GM12878 (cell line): Measurements from ENCODE around the gene TSPAN16. TPM values are rescaled to one million over a fixed set of nuclear protein-coding genes. Genes with fewer than 3 reads are reported as not detected.

ENCODE experiments used
- ATAC-seq: fragments of 200-7000 bp; cut with Tn5 transposase; 3 replicates; pipeline ENCODE4 v1.9.1; 2020; ENCODE audit warnings: mild to moderate bottlenecking, moderate library complexity
- BruUV-seq: library from RNA; stranded (reverse); fragments of 400-500 nt; replicated peaks from 2 replicates; lab custom pipeline; 2021; lab: Mats Ljungman, UMichigan
- CTCF ChIA-PET: fragments of 300-600 bp; sonication (Branson Sonifier 250); formaldehyde crosslinking; extraction: SDS; loops from one replicate; lab custom pipeline; 2021; ENCODE audit warnings: inconsistent platforms; lab: Yijun Ruan, JAX
- POLR2A ChIA-PET: fragments of 350-600 bp; formaldehyde crosslinking; extraction: SDS; loops from one replicate; lab custom pipeline; 2021; ENCODE audit warnings: inconsistent platforms; lab: Charles Lee
- RAD21 ChIA-PET: fragments of 300-600 bp; sonication (Branson Sonifier 250); formaldehyde crosslinking; loops from one replicate; lab custom pipeline; 2023; ENCODE audit warnings: antibody characterized with exemption; ENCODE audit not compliant: unreplicated experiment; lab: Charles Lee
- SMC1A ChIA-PET: fragments of 300-600 bp; sonication (Branson Sonifier 250); formaldehyde crosslinking; loops from one replicate; lab custom pipeline; 2023; ENCODE audit not compliant: unreplicated experiment, uncharacterized antibody; lab: Charles Lee
- DNase-seq: peaks from one replicate; pipeline ENCODE4 v3.0.0-alpha.2; 2011; ENCODE audit warnings: low read depth, low spot score
- FAIRE-seq: peaks from 3 replicates; lab custom pipeline; 2011; peaks lifted over from hg19 to GRCh38; lab: Jason Lieb, UNC
- H2AFZ ChIP-seq: 2 replicates; pipeline ENCODE4 v1.6.0; 2011; ENCODE audit warnings: low read depth, low read length, control low read depth; ENCODE audit not compliant: control insufficient read depth
- H3K27ac ChIP-seq: 2 replicates; pipeline ENCODE4 v1.5.1; 2011; ENCODE audit warnings: control low read depth; ENCODE audit not compliant: control insufficient read depth, insufficient read depth
- H3K27me3 ChIP-seq, 2 experiments: replicated peaks in 1 of 2; 2 replicates each; pipeline versions ENCODE4 v1.6.0 to v1.6.1; 2011; ENCODE audit warnings: low read length in 1 of 2; ENCODE audit not compliant: control insufficient read depth in 2 of 2, insufficient read depth in 2 of 2
- H3K36me3 ChIP-seq, 2 experiments: 2 replicates each; pipeline ENCODE4 v1.5.1; 2011; ENCODE audit warnings: low read length in 1 of 2; ENCODE audit not compliant: control insufficient read depth in 2 of 2, insufficient read depth in 2 of 2
- H3K4me1 ChIP-seq: 2 replicates; pipeline ENCODE4 v1.6.1; 2011; ENCODE audit warnings: mild to moderate bottlenecking, low read length, moderate library complexity, mixed read lengths; ENCODE audit not compliant: control insufficient read depth, insufficient read depth
- H3K4me2 ChIP-seq: 2 replicates; pipeline ENCODE4 v1.6.0; 2011; ENCODE audit warnings: control low read depth; ENCODE audit not compliant: control insufficient read depth, insufficient read depth
- H3K4me3 ChIP-seq: fragments of 200-600 bp; sonication (generic); 2 replicates; pipeline ENCODE4 v1.5.1; 2016
- H3K79me2 ChIP-seq: 2 replicates; pipeline ENCODE4 v1.6.0; 2011; ENCODE audit warnings: low read length; ENCODE audit not compliant: control insufficient read depth, insufficient read depth
- H3K9ac ChIP-seq: 2 replicates; pipeline ENCODE4 v1.8.0; 2011; ENCODE audit warnings: low read length, control low read depth, mixed read lengths; ENCODE audit not compliant: control insufficient read depth, insufficient read depth
- H3K9me3 ChIP-seq: replicated peaks from 3 replicates; pipeline ENCODE4 v1.5.1; 2011; ENCODE audit warnings: mild to moderate bottlenecking, low read length; ENCODE audit not compliant: control insufficient read depth, insufficient read depth
- H4K20me1 ChIP-seq: 2 replicates; pipeline ENCODE4 v1.6.0; 2011; ENCODE audit not compliant: control insufficient read depth, insufficient read depth
- CBX5 ChIP-seq: sonication (generic); IDR thresholded peaks from 2 replicates; pipeline ENCODE4 v1.6.1; 2016; ENCODE audit warnings: low read depth, moderate library complexity, mild to moderate bottlenecking, inconsistent platforms
- CREM ChIP-seq: IDR thresholded peaks from 2 replicates; pipeline ENCODE4 v1.6.1; 2014; ENCODE audit warnings: antibody characterized with exemption, low read depth
- ETV6 ChIP-seq, 2 experiments: fragments of 450-650 bp in 1 of 2; IDR thresholded peaks in 1 of 2; conservative IDR thresholded peaks in 1 of 2; 2 replicates each; pipeline ENCODE4 v1.6.1; 2014; ENCODE audit warnings: antibody characterized with exemption in 1 of 2, borderline replicate concordance in 1 of 2, low read depth in 1 of 2, mild to moderate bottlenecking in 1 of 2, moderate library complexity in 1 of 2
- FOS ChIP-seq: IDR thresholded peaks from 3 replicates; pipeline ENCODE4 v1.6.1; 2011; ENCODE audit warnings: borderline replicate concordance; ENCODE audit not compliant: insufficient read length; ENCODE audit errors: extremely low read depth
- JUNB ChIP-seq: IDR thresholded peaks from 2 replicates; pipeline ENCODE4 v1.6.1; 2016; ENCODE audit warnings: antibody characterized with exemption, mild to moderate bottlenecking
- KDM1A ChIP-seq: fragments of 200-600 bp; sonication (generic); IDR thresholded peaks from 2 replicates; pipeline ENCODE4 v1.6.1; 2016; ENCODE audit warnings: borderline replicate concordance
- KLF5 ChIP-seq: fragments of 450-650 bp; IDR thresholded peaks from 2 replicates; pipeline ENCODE4 v1.6.1; 2014; ENCODE audit warnings: mild to moderate bottlenecking; ENCODE audit not compliant: partially characterized antibody
- LARP7 ChIP-seq: fragments of 450-650 bp; IDR thresholded peaks from 2 replicates; pipeline ENCODE4 v1.6.1; 2017; ENCODE audit warnings: mild to moderate bottlenecking
- MTA2 ChIP-seq: fragments of 450-650 bp; IDR thresholded peaks from 2 replicates; pipeline ENCODE4 v1.6.1; 2016; ENCODE audit warnings: low read depth, mild to moderate bottlenecking, moderate library complexity
- NFIC ChIP-seq: IDR thresholded peaks from 2 replicates; pipeline ENCODE4 v1.6.1; 2012; ENCODE audit warnings: low read depth, mild to moderate bottlenecking, inconsistent platforms, low read length, moderate library complexity
- NR2C2 ChIP-seq: IDR thresholded peaks from 2 replicates; pipeline ENCODE4 v1.6.1; 2011; ENCODE audit warnings: borderline replicate concordance, low read depth; ENCODE audit not compliant: control insufficient read depth, insufficient read length
- POLR2AphosphoS5 ChIP-seq: IDR thresholded peaks from 2 replicates; pipeline ENCODE4 v1.6.1; 2011; ENCODE audit warnings: mild to moderate bottlenecking, low read length, inconsistent platforms
- SUPT20H ChIP-seq: IDR thresholded peaks from 2 replicates; pipeline ENCODE4 v1.6.1; 2011; ENCODE audit warnings: low read depth, mild to moderate bottlenecking, low read length, moderate library complexity, borderline replicate concordance; ENCODE audit not compliant: control insufficient read depth
- ZNF274 ChIP-seq: IDR thresholded peaks from one replicate; pipeline ENCODE4 v1.8.0; 2011; ENCODE audit not compliant: insufficient read length, insufficient read depth
- WGBS: methylation state at CpG from one replicate; pipeline ENCODE4 v1.1.6; 2016; ENCODE audit warnings: low lambda C conversion rate; ENCODE audit not compliant: insufficient replicate concordance, insufficient coverage; ENCODE audit errors: missing lambda C conversion rate; 5-methylcytosine and 5-hydroxymethylcytosine counted together
- in situ Hi-C: fragments of 300-500 bp; cut with MboI; formaldehyde crosslinking; loops from 9 replicates; pipeline ENCODE4 v1.14.3; 2018; ENCODE audit warnings: mixed read lengths
- intact Hi-C: fragments of 100-400 bp; cut with micrococcal nuclease; formaldehyde crosslinking; loops from one replicate; pipeline ENCODE4 v1.14.2; 2022; ENCODE audit not compliant: unreplicated experiment
- polyA plus RNA-seq, 11 experiments: library from polyadenylated mRNA; depleted of rRNA in 4 of 11; unstranded in 6 of 11; stranded (reverse) in 5 of 11; fragments of >200 nt; fragmentation: Nextera tagmentation in 4 of 11; fragmentation: Illumina TruSeq in 1 of 11; extraction: Ambion mirVana in 4 of 11; extraction: Trizol in 1 of 11; gene quantifications; 1 replicate in 1 of 11; 2 replicates in 10 of 11; pipeline versions ENCODE4 v1.2.1 to v1.2.3, GENCODE V29; 2011 to 2016; ENCODE audit warnings: inconsistent platforms in 2 of 11, missing spikeins in 2 of 11, low read depth in 1 of 11
- total RNA-seq, 4 experiments: library from RNA; depleted of rRNA in 3 of 4; stranded (reverse); fragments of >200 nt in 3 of 4; fragmentation: Illumina TruSeq in 1 of 4; extraction: Trizol in 1 of 4; gene quantifications; 2 replicates each; pipeline versions ENCODE4 v1.2.1 to v1.2.3, GENCODE V29; 2013 to 2021
- TF ChIP-seq, protein P1 (sequence below): fragments of 450-650 bp; IDR thresholded peaks from 2 replicates; pipeline ENCODE4 v1.6.1; 2018; ENCODE audit warnings: borderline replicate concordance, mild to moderate bottlenecking; ENCODE audit not compliant: partially characterized antibody
- TF ChIP-seq, protein P2 (sequence below): fragments of 450-650 bp; IDR thresholded peaks from 2 replicates; pipeline ENCODE4 v1.6.1; 2017; ENCODE audit warnings: mild to moderate bottlenecking
- TF ChIP-seq, protein P3 (sequence below): fragments of 450-650 bp; IDR thresholded peaks from 2 replicates; pipeline ENCODE4 v1.6.1; 2017; ENCODE audit warnings: mild to moderate bottlenecking, moderate library complexity

The TSPAN16 gene
- total and polyA plus RNA-seq, 10 of the 15 experiments (the other 5 are each of a cell fraction or from before 2014, with no cell fraction given), result not detected

DNA sequence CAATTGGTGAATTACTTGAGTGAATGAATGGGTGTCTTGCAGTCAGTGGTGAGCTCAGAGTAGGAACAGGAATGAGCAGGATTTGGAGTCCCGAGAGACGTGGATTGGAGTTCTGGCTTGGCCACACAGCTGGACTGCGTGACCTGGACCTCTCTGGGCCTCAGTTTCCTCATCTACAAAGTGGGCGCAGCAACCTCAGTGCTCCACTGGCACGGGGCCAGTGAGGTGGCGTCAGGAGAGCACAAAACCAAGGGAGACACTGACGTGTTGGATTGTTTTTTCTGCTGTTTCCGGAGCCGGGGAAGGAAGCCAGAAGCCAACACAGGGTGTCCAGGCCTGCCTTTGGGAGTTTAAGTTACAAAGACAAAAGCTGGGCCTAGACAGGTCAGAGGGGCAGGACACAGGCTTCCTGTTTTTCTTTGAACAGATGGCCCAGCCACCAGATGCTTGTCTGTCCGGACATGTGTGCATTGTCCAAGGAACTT, 27.1 kb upstream of the TSPAN16 start:
- H4K20me1 ChIP-seq, result no peaks in the 10 kb centered on the region
- in situ Hi-C loops, result no loop called here
- POLR2A ChIA-PET, result no interaction called here
- no peak for ATAC-seq
- CTCF ChIA-PET, result no interaction called here
- no peak for FAIRE-seq
- 32% methylated on average over 10 of the region's 10 CpGs for WGBS
- H3K36me3 ChIP-seq, result no peaks in the 10 kb centered on the region
- intact Hi-C loops, result no loop called here
- no peak overlapping the region for H3K9ac ChIP-seq
- TF ChIP-seq ETV6 (conservative IDR thresholded peaks at IDR 0.05 in 1 of 2, IDR thresholded peaks at IDR 0.05 in 1 of 2; ENCODE audit: borderline replicate concordance in 1 of 2, low read depth in 1 of 2), result no peak
- no peak for TF ChIP-seq LARP7
- TF ChIP-seq FOS, result no peak
- TF ChIP-seq MTA2, result no peak
- no peak for TF ChIP-seq SUPT20H
- TF ChIP-seq KLF5, result no peak
- no peak for TF ChIP-seq KDM1A
- TF ChIP-seq NR2C2, result no peak
- TF ChIP-seq POLR2AphosphoS5, result no peak
- no peak for TF ChIP-seq NFIC
- TF ChIP-seq, protein P1, sequence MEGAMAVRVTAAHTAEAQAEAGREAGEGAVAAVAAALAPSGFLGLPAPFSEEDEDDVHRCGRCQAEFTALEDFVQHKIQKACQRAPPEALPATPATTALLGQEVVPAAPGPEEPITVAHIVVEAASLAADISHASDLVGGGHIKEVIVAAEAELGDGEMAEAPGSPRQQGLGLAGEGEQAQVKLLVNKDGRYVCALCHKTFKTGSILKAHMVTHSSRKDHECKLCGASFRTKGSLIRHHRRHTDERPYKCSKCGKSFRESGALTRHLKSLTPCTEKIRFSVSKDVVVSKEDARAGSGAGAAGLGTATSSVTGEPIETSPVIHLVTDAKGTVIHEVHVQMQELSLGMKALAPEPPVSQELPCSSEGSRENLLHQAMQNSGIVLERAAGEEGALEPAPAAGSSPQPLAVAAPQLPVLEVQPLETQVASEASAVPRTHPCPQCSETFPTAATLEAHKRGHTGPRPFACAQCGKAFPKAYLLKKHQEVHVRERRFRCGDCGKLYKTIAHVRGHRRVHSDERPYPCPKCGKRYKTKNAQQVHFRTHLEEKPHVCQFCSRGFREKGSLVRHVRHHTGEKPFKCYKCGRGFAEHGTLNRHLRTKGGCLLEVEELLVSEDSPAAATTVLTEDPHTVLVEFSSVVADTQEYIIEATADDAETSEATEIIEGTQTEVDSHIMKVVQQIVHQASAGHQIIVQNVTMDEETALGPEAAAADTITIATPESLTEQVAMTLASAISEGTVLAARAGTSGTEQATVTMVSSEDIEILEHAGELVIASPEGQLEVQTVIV, result no peak
- no peak for TF ChIP-seq CBX5
- no peak for TF ChIP-seq ZNF274
- TF ChIP-seq CREM, result no peak
- TF ChIP-seq JUNB, result no peak
- TF ChIP-seq, protein P2, sequence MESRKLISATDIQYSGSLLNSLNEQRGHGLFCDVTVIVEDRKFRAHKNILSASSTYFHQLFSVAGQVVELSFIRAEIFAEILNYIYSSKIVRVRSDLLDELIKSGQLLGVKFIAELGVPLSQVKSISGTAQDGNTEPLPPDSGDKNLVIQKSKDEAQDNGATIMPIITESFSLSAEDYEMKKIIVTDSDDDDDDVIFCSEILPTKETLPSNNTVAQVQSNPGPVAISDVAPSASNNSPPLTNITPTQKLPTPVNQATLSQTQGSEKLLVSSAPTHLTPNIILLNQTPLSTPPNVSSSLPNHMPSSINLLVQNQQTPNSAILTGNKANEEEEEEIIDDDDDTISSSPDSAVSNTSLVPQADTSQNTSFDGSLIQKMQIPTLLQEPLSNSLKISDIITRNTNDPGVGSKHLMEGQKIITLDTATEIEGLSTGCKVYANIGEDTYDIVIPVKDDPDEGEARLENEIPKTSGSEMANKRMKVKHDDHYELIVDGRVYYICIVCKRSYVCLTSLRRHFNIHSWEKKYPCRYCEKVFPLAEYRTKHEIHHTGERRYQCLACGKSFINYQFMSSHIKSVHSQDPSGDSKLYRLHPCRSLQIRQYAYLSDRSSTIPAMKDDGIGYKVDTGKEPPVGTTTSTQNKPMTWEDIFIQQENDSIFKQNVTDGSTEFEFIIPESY, result no peak
- TF ChIP-seq, protein P3, sequence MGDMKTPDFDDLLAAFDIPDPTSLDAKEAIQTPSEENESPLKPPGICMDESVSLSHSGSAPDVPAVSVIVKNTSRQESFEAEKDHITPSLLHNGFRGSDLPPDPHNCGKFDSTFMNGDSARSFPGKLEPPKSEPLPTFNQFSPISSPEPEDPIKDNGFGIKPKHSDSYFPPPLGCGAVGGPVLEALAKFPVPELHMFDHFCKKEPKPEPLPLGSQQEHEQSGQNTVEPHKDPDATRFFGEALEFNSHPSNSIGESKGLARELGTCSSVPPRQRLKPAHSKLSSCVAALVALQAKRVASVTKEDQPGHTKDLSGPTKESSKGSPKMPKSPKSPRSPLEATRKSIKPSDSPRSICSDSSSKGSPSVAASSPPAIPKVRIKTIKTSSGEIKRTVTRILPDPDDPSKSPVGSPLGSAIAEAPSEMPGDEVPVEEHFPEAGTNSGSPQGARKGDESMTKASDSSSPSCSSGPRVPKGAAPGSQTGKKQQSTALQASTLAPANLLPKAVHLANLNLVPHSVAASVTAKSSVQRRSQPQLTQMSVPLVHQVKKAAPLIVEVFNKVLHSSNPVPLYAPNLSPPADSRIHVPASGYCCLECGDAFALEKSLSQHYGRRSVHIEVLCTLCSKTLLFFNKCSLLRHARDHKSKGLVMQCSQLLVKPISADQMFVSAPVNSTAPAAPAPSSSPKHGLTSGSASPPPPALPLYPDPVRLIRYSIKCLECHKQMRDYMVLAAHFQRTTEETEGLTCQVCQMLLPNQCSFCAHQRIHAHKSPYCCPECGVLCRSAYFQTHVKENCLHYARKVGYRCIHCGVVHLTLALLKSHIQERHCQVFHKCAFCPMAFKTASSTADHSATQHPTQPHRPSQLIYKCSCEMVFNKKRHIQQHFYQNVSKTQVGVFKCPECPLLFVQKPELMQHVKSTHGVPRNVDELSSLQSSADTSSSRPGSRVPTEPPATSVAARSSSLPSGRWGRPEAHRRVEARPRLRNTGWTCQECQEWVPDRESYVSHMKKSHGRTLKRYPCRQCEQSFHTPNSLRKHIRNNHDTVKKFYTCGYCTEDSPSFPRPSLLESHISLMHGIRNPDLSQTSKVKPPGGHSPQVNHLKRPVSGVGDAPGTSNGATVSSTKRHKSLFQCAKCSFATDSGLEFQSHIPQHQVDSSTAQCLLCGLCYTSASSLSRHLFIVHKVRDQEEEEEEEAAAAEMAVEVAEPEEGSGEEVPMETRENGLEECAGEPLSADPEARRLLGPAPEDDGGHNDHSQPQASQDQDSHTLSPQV, result no peak
- RAD21 ChIA-PET, result no interaction called here
- no TSS peak for BruUV-seq
- no peaks in the 10 kb centered on the region for H3K27me3 ChIP-seq
- H3K4me3 ChIP-seq, result no peak overlapping the region
- DNase-seq, result no peak
- no peaks in the 10 kb centered on the region for H3K79me2 ChIP-seq
- H3K4me2 ChIP-seq, result no peak overlapping the region
- peaks cover 5% of the 10 kb centered on the region; the same call in 1 of the 2 replicates for H3K4me1 ChIP-seq
- H3K27ac ChIP-seq, result no peak overlapping the region
- H3K9me3 ChIP-seq, result no peaks in the 10 kb centered on the region
- SMC1A ChIA-PET, result no interaction called here
- no peak overlapping the region for H2AFZ ChIP-seq
